IMR-90 (cell line): ENCODE results near the gene CEBPG.

Source experiments
- MXI1 ChIP-seq: IDR thresholded peaks from 2 replicates; pipeline ENCODE4 v1.6.1; 2012; ENCODE audit warnings: low read depth, mild to moderate bottlenecking, low read length, moderate library complexity, borderline replicate concordance
- RFX5 ChIP-seq: IDR thresholded peaks from 2 replicates; pipeline ENCODE4 v1.8.0; 2012; ENCODE audit warnings: low read depth, mild to moderate bottlenecking, low read length, moderate library complexity

- TF ChIP-seq RFX5 (no peak), MXI1 (no peak)
Observed at GRCh38 chr19:33334271-33334670, 39.2 kb upstream of the CEBPG start.
